Ectodermal cell (in vitro differentiated cells): ENCODE results near the gene HDLBP.

Experiments used
- H3K27ac ChIP-seq: 2 replicates; pipeline ENCODE4 v1.7.0; 2013; ENCODE audit warnings: mild to moderate bottlenecking, low read depth, low read length; ENCODE audit not compliant: insufficient read depth, poor library complexity, severe bottlenecking
- H3K27me3 ChIP-seq: 2 replicates; pipeline ENCODE4 v1.7.0; 2013; ENCODE audit warnings: mild to moderate bottlenecking, low read length; ENCODE audit not compliant: insufficient read depth, control insufficient read depth, poor library complexity, severe bottlenecking
- H3K36me3 ChIP-seq: one replicate; pipeline ENCODE4 v1.7.0; 2013; ENCODE audit warnings: low read length; ENCODE audit not compliant: control insufficient read depth, insufficient read depth
- H3K4me1 ChIP-seq: one replicate; pipeline ENCODE4 v1.7.0; 2013; ENCODE audit warnings: low read length; ENCODE audit not compliant: control insufficient read depth, insufficient read depth
- H3K4me3 ChIP-seq: 2 replicates; pipeline ENCODE4 v1.7.0; 2013; ENCODE audit warnings: low read depth, low read length, control low read depth; ENCODE audit not compliant: insufficient read depth
- H3K9me3 ChIP-seq: 2 replicates; pipeline ENCODE4 v1.7.0; 2013; ENCODE audit warnings: mild to moderate bottlenecking, low read length, moderate library complexity; ENCODE audit not compliant: control insufficient read depth
- WGBS, 2 experiments: methylation state at CpG; one replicate each; pipeline ENCODE4 v1.1.7; 2013; ENCODE audit warnings: missing lambda C conversion rate in 2 of 2; 5-methylcytosine and 5-hydroxymethylcytosine counted together

HDLBP gene

DNA sequence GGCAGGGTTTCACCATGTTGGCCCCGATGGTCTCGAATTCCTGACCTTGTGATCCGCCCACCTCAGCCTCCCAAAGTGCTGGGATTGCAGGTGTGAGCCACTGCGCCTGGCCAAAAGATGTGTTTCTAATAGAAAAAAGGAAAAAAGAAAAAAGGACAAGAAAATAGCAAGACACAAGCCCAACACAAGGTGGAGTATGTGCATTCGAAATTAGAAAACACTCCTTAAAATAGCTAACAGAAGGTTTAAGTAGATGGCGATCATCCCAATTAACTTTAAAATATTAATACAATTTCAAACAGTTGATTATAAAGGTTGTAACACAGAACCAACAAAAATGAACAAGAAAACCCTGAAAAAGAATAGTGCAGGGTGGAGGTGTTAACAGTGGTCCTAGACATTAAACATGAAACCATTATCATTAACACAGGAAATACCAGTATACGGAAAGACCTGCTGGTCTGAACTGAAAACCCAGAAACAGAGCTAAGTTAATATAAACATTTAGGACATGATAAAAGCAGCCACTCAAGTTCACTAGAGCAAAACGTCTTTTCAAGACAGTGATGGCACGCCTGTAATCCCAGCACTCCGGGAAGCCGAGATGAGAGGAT, 57.9 kb downstream of the HDLBP start:
- no peak overlapping the region for H3K4me3 ChIP-seq
- H3K9me3 ChIP-seq = no peaks in the 10 kb centered on the region
- H3K27me3 ChIP-seq = no peaks in the 10 kb centered on the region
- 93 to 94% methylated on average over 9 to 10 of the region's 11 CpGs for WGBS, 2 experiments
- H3K27ac ChIP-seq = no peak overlapping the region
- no peaks in the 10 kb centered on the region for H3K4me1 ChIP-seq
- H3K36me3 ChIP-seq = peaks cover 55% of the 10 kb centered on the region

- Histone ChIP-seq H3K9me3 (no peaks in the 10 kb centered on the region), H3K4me1 (no peaks in the 10 kb centered on the region), H3K27ac (no peak overlapping the region), H3K4me3 (no peak overlapping the region), H3K36me3 (peaks cover 48% of the 10 kb centered on the region), H3K27me3 (no peaks in the 10 kb centered on the region)
- WGBS, 2 experiments = 94 to 95% methylated on average over 11 of the region's 11 CpGs
These were observed 59.3 kb downstream of the HDLBP start for GRCh38 chr2:241256168-241256545.

- H3K4me3 ChIP-seq = no peak overlapping the region
- no peaks in the 10 kb centered on the region for H3K4me1 ChIP-seq
- H3K27ac ChIP-seq = no peak overlapping the region
- H3K36me3 ChIP-seq = peaks cover 47% of the 10 kb centered on the region
- H3K9me3 ChIP-seq = no peaks in the 10 kb centered on the region
- 96 to 97% methylated on average over 13 of the region's 13 CpGs for WGBS, 2 experiments
- no peaks in the 10 kb centered on the region for H3K27me3 ChIP-seq
These were observed 59.8 kb downstream of the HDLBP start for GRCh38 chr2:241255542-241256167.

GRCh38 chr2:241254904-241255351, 60.5 kb downstream of the HDLBP start:
- H3K4me1 ChIP-seq = no peaks in the 10 kb centered on the region
- 95 to 97% methylated on average over 10 of the region's 10 CpGs for WGBS, 2 experiments
- peaks cover 51% of the 10 kb centered on the region for H3K36me3 ChIP-seq

DNA sequence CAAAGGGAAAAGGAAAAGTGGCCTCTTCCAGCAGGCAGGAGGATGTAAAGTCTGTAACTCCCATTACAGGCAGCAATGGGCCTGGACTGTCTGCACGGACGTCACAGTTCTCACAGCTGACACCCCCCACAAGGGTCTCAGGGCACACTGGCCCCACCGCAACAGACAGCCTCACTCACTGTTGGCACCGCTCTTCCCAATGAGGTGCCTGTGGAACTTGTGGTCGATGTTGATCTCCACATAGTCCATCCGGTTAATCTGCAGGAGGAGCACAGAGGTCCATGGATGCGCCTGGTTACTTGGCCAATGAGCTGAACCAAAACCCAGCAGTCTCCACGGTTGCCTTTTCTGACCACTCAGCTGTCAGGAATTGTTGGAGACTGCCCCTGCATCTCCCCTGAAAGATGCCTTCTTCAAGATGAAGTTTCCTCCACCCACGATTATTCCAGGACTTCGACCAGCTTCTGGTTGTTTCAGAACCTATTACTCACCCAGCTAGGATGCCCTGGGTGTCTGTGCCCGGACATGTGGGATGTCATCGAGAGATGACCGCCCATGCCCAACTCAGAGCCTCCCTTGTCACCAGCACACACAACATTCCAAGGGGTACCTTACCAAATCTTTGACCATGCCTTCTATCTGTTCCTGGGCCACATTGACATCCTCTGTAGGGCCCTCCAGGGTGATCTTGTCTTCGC, 62.5 kb downstream of the HDLBP start:
- Histone ChIP-seq H3K4me3 (no peak overlapping the region), H3K9me3 (no peaks in the 10 kb centered on the region), H3K36me3 (peaks cover 68% of the 10 kb centered on the region), H3K4me1 (no peaks in the 10 kb centered on the region), H3K27me3 (no peaks in the 10 kb centered on the region), H3K27ac (no peak overlapping the region)
- 95 to 96% methylated on average over 14 of the region's 14 CpGs for WGBS, 2 experiments

More at GRCh38 chr2:241254904-241255351, 60.5 kb downstream of the HDLBP start:
- Histone ChIP-seq H3K4me3 (no peak overlapping the region), H3K27ac (no peak overlapping the region), H3K9me3 (no peaks in the 10 kb centered on the region), H3K27me3 (no peaks in the 10 kb centered on the region)

DNA sequence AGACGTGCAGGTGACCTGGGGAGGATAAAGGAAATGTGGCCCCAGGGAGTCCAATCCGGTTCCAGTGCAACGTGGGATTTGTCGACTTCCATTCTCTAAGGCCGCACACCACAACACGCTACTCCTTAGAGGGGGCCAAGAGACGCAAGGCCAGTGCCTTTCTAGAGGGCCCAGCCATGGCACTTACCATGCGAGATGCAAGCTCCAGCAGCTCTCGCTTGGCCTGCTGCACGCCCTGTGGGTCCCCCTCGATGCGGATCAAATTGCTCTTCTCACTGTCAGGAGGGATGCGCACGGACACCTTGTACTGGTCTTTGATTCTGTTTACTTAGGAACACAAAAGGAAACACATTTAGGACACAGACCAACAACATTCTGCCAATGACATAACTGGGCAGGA, 65.8 kb downstream of the HDLBP start:
- WGBS, 2 experiments = 94 to 96% methylated on average over 14 of the region's 14 CpGs
- H3K36me3 ChIP-seq = peaks cover 73% of the 10 kb centered on the region
- H3K4me3 ChIP-seq = no peak overlapping the region
- no peaks in the 10 kb centered on the region for H3K9me3 ChIP-seq
- H3K4me1 ChIP-seq = no peaks in the 10 kb centered on the region
- H3K27ac ChIP-seq = no peak overlapping the region
- no peaks in the 10 kb centered on the region for H3K27me3 ChIP-seq

- WGBS, 2 experiments = 89 to 94% methylated on average over 6 of the region's 6 CpGs
- peaks cover 75% of the 10 kb centered on the region for H3K36me3 ChIP-seq
These were observed 66.6 kb downstream of the HDLBP start for GRCh38 chr2:241248897-241249296.

DNA sequence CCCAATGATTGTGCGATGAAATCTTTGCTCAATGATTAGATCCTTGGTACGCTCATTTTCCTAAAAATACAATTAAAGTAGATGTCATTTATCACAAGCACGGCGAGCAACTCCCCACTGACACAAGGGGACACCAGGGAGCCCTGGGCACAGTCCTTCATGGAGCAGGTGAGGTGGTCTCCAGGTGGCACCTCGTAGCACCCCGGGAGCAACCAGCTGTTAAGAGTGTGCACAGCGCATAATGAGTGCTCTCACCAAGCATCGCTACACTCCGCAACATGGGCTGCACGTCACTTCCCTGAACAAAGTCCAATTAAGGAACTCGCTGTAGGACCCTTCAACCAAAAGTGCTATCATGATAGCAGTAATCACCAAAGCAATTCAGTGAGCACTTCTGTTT, 67.2 kb downstream of the HDLBP start:
- Histone ChIP-seq H3K27ac (no peak overlapping the region), H3K9me3 (no peaks in the 10 kb centered on the region), H3K4me1 (no peaks in the 10 kb centered on the region), H3K4me3 (no peak overlapping the region), H3K36me3 (peaks cover 74% of the 10 kb centered on the region), H3K27me3 (no peaks in the 10 kb centered on the region)
- WGBS, 2 experiments = 96 to 97% methylated on average over 11 of the region's 11 CpGs

More at GRCh38 chr2:241248897-241249296, 66.6 kb downstream of the HDLBP start:
- Histone ChIP-seq H3K27ac (no peak overlapping the region), H3K27me3 (no peaks in the 10 kb centered on the region), H3K9me3 (no peaks in the 10 kb centered on the region), H3K4me3 (no peak overlapping the region), H3K4me1 (no peaks in the 10 kb centered on the region)

- no peak overlapping the region for H3K4me3 ChIP-seq
- no peak overlapping the region for H3K27ac ChIP-seq
- H3K4me1 ChIP-seq = no peaks in the 10 kb centered on the region
- no peaks in the 10 kb centered on the region for H3K9me3 ChIP-seq
- 96 to 98% methylated on average over 6 of the region's 6 CpGs for WGBS, 2 experiments
- H3K36me3 ChIP-seq = peaks cover 66% of the 10 kb centered on the region
- H3K27me3 ChIP-seq = no peaks in the 10 kb centered on the region
These were observed 71.1 kb downstream of the HDLBP start for GRCh38 chr2:241244368-241244767.

DNA sequence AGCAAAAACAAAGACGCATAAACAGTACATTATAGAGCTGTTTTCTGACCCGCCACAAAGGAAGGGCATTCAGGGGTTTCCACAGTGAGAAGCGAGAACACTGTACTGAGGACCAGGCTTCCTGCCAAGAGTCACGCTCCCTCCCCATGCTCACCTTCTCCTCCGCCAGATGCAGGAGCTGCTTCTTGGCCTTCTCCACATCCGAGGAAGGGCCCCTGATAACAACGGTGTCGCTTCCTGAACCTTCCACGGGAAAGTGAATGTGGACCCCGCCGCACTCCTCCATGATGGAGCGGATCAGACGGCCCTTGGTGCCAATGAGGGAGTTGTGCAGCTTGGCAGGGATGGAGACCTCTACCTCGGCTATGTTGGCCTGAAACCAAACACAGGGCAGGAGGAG, 73.2 kb downstream of the HDLBP start:
- no peaks in the 10 kb centered on the region for H3K9me3 ChIP-seq
- no peak overlapping the region for H3K27ac ChIP-seq
- H3K27me3 ChIP-seq = no peaks in the 10 kb centered on the region
- no peak overlapping the region for H3K4me3 ChIP-seq
- no peaks in the 10 kb centered on the region for H3K4me1 ChIP-seq
- peaks cover 66% of the 10 kb centered on the region for H3K36me3 ChIP-seq
- 96 to 98% methylated on average over 14 of the region's 14 CpGs for WGBS, 2 experiments
